Activated CD4-positive, alpha-beta memory T cell treated with anti-CD3 and anti-CD28 coated beads for 36 hours (primary cell): ENCODE measurements around the gene S100A6. TPM values are rescaled to one million over a fixed set of nuclear protein-coding genes. Genes with fewer than 3 reads are reported as not detected.

Experiments used
- CTCF ChIA-PET: fragments of 350-600 bp; sonication (Branson Sonifier 250); formaldehyde crosslinking; loops from one replicate; lab custom pipeline; 2021; ENCODE audit warnings: antibody characterized with exemption, inconsistent platforms; lab: Charles Lee
- POLR2A ChIA-PET: fragments of 350-600 bp; sonication (Branson Sonifier 250); formaldehyde crosslinking; loops from one replicate; lab custom pipeline; 2021; ENCODE audit warnings: antibody characterized with exemption; lab: Charles Lee
- DNase-seq: peaks from one replicate; pipeline ENCODE4 v3.0.0-alpha.2; 2020
- H3K27ac Mint-ChIP-seq: one replicate; pipeline ENCODE4 v1.8.0; 2021; ENCODE audit warnings: mixed read lengths
- H3K27me3 Mint-ChIP-seq: one replicate; pipeline ENCODE4 v1.8.0; 2021; ENCODE audit warnings: mixed read lengths
- H3K36me3 Mint-ChIP-seq: one replicate; pipeline ENCODE4 v1.8.0; 2021; ENCODE audit warnings: mixed read lengths
- H3K4me1 Mint-ChIP-seq: one replicate; pipeline ENCODE4 v1.8.0; 2021; ENCODE audit warnings: low read depth, mixed read lengths
- H3K4me3 Mint-ChIP-seq: one replicate; pipeline ENCODE4 v1.8.0; 2021; ENCODE audit warnings: mild to moderate bottlenecking, mixed read lengths
- H3K9me3 Mint-ChIP-seq: one replicate; pipeline ENCODE4 v1.8.0; 2021; ENCODE audit warnings: mixed read lengths
- intact Hi-C: fragments of 100-400 bp; cut with micrococcal nuclease; formaldehyde crosslinking; loops from one replicate; pipeline ENCODE4 v1.15.1; 2023
- total RNA-seq, 2 experiments: library from RNA; stranded (reverse); gene quantifications; one replicate each; pipeline ENCODE4 v1.2.3, GENCODE V29; 2021

Gene S100A6
- total RNA-seq, 2 experiments from 2014 or later: 503 to 513 TPM

DNA sequence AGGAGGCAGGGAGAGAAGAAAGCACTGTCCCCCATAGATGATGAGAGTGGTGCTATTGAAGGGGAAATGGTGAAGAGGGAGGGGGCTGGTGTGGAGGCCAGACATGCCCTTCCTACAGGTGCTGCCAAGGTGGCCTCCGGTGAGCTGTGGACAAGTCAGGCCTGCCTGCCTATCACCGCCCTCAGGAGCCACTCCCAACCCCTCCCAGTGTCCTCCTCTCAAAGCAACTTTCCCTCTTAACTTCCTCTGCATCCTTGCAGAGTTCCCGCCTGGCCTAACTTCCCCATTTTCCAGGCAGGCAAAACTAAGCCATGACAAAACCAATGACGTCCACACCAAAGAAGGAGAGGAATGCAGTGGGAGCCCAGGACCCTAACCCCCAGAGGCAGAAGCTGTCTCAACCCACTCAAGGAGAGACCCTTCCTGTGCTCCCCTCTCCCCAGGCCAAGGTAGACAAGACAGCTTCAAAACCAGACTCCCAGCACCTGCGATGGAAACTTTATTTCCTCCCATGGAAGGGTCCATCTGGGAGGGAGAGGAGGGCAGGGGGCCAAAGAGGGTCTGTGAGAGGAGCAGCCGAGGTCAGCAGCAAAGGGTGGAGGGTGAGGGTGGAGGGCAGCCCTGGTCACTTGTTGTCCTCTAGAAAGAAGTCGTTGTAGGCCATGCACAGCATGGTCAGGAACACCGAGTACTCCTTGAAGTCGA, 1.0 kb upstream of the S100A6 start:
- peak overlapping the region; percentile 96 for H3K27ac Mint-ChIP-seq
- H3K9me3 Mint-ChIP-seq: no peaks in the 10 kb centered on the region
- peak overlapping the region; percentile 95 for H3K4me3 Mint-ChIP-seq
- H3K27me3 Mint-ChIP-seq: no peaks in the 10 kb centered on the region
- peaks cover 74% of the 10 kb centered on the region for H3K4me1 Mint-ChIP-seq
- H3K36me3 Mint-ChIP-seq: peaks cover 24% of the 10 kb centered on the region
- POLR2A ChIA-PET: interaction anchor here (0.6 to 6.4 kb wide), 4 partner anchors 8 to 34 kb away, joined by 3 to 99 read pairs (median 57); partner anchors contain the start of genes S100A2 and S100A4
- intact Hi-C loops: loop anchor here (1.0 to 10.0 kb wide), 2 partner anchors 8 to 98 kb away; partner anchors contain the start of genes CHTOP and S100A4
- CTCF ChIA-PET: interaction anchor here (1.7 to 6.3 kb wide), 4 partner anchors 26 to 34 kb away, joined by 5 to 269 read pairs (median 38); no protein-coding TSS in a partner anchor
- DNase-seq: no peak

GRCh38 chr1:153536012-153536670, 350 bp upstream of the S100A6 start:
- Mint-ChIP-seq H3K36me3 (peaks cover 24% of the 10 kb centered on the region), H3K27me3 (no peaks in the 10 kb centered on the region), H3K4me3 (peak overlapping the region; percentile 95), H3K27ac (peak overlapping the region; percentile 96), H3K9me3 (no peaks in the 10 kb centered on the region), H3K4me1 (peaks cover 74% of the 10 kb centered on the region)
- ChIA-PET CTCF (interaction anchor here (1.3 to 6.3 kb wide), 6 partner anchors 8 to 102 kb away, joined by 3 to 269 read pairs (median 18); no protein-coding TSS in a partner anchor), POLR2A (interaction anchor here (0.6 to 6.4 kb wide), 11 partner anchors 8 to 443 kb away, joined by 3 to 99 read pairs (median 3); partner anchors contain the start of genes CHTOP, S100A2 and S100A4)
- intact Hi-C loops: loop anchor here (1.0 to 10.0 kb wide), 2 partner anchors 9 to 99 kb away; partner anchors contain the start of genes CHTOP and S100A4
- peak; percentile 90 for DNase-seq

- CTCF ChIA-PET: interaction anchor here (0.7 to 6.3 kb wide), 13 partner anchors 9 to 452 kb away, joined by 3 to 269 read pairs (median 4); partner anchors contain the start of genes S100A14 and S100A2
- peak overlapping the region; percentile 91 for H3K4me3 Mint-ChIP-seq
- peaks cover 24% of the 10 kb centered on the region for H3K36me3 Mint-ChIP-seq
- peak overlapping the region; percentile 96 for H3K27ac Mint-ChIP-seq
- no peaks in the 10 kb centered on the region for H3K27me3 Mint-ChIP-seq
- H3K9me3 Mint-ChIP-seq: no peaks in the 10 kb centered on the region
- no peak for DNase-seq
- POLR2A ChIA-PET: interaction anchor here (1.3 to 6.4 kb wide), 7 partner anchors 10 to 127 kb away, joined by 3 to 99 read pairs (median 17); partner anchors contain the start of genes CHTOP, S100A2 and S100A4
- intact Hi-C loops: loop anchor here (10.0 kb wide), 1 partner anchor 100 kb away; the partner anchor contains the start of gene CHTOP
- peaks cover 69% of the 10 kb centered on the region for H3K4me1 Mint-ChIP-seq
Measured at GRCh38 chr1:153534925-153535241, 908 bp downstream of the S100A6 start.

GRCh38 chr1:153534226-153534924, 1.4 kb downstream of the S100A6 start:
- Mint-ChIP-seq H3K9me3 (no peaks in the 10 kb centered on the region), H3K4me1 (peaks cover 64% of the 10 kb centered on the region), H3K36me3 (peaks cover 24% of the 10 kb centered on the region), H3K4me3 (peak overlapping the region; percentile 91), H3K27ac (peak overlapping the region; percentile 96), H3K27me3 (no peaks in the 10 kb centered on the region)
- intact Hi-C loops: loop anchor here (10.0 kb wide), 1 partner anchor 100 kb away; the partner anchor contains the start of gene CHTOP
- ChIA-PET POLR2A (interaction anchor here (0.6 to 6.4 kb wide), 7 partner anchors 10 to 745 kb away, joined by 3 to 99 read pairs (median 17); partner anchors contain the start of genes CHTOP, S100A2 and S100A4), CTCF (interaction anchor here (0.7 to 6.3 kb wide), 17 partner anchors 9 to 453 kb away, joined by 3 to 269 read pairs (median 4); partner anchors contain the start of genes S100A14, S100A2 and S100A4)
- no peak for DNase-seq

GRCh38 chr1:153533689-153534201, 2.0 kb downstream of the S100A6 start:
- Mint-ChIP-seq H3K4me1 (peaks cover 63% of the 10 kb centered on the region), H3K9me3 (no peaks in the 10 kb centered on the region), H3K36me3 (peaks cover 24% of the 10 kb centered on the region), H3K27ac (peak overlapping the region; percentile 96), H3K27me3 (no peaks in the 10 kb centered on the region), H3K4me3 (peak overlapping the region; percentile 91)
- ChIA-PET CTCF (interaction anchor here (0.7 to 6.3 kb wide), 18 partner anchors 8 to 138 kb away, joined by 3 to 269 read pairs (median 12); partner anchors contain the start of genes CHTOP, ILF2, S100A14 and S100A16), POLR2A (interaction anchor here (2.7 to 6.4 kb wide), 4 partner anchors 11 to 101 kb away, joined by 21 to 99 read pairs (median 60); partner anchors contain the start of genes CHTOP, S100A2 and S100A4)
- intact Hi-C loops: loop anchor here (1.0 to 10.0 kb wide), 5 partner anchors 13 to 138 kb away; partner anchors contain the start of gene CHTOP
- DNase-seq: peak; percentile 42

GRCh38 chr1:153532769-153533599, 2.8 kb downstream of the S100A6 start:
- Mint-ChIP-seq H3K9me3 (no peaks in the 10 kb centered on the region), H3K36me3 (peaks cover 24% of the 10 kb centered on the region), H3K4me1 (peaks cover 58% of the 10 kb centered on the region), H3K27ac (peak overlapping the region; percentile 96), H3K4me3 (peak overlapping the region; percentile 91), H3K27me3 (no peaks in the 10 kb centered on the region)
- ChIA-PET CTCF (interaction anchor here (0.6 to 6.3 kb wide), 34 partner anchors 7 to 604 kb away, joined by 3 to 269 read pairs (median 6); partner anchors contain the start of genes CHTOP, ILF2, RAB13 and S100A14), POLR2A (interaction anchor here (1.2 to 6.4 kb wide), 5 partner anchors 12 to 101 kb away, joined by 3 to 99 read pairs (median 24); partner anchors contain the start of genes CHTOP, S100A2 and S100A4)
- intact Hi-C loops: loop anchor here (1.0 to 10.0 kb wide), 6 partner anchors 14 to 138 kb away; partner anchors contain the start of gene CHTOP
- peak; percentile 90 for DNase-seq

- Mint-ChIP-seq H3K4me1 (peaks cover 54% of the 10 kb centered on the region), H3K4me3 (peak overlapping the region; percentile 91), H3K36me3 (peaks cover 24% of the 10 kb centered on the region), H3K27me3 (no peaks in the 10 kb centered on the region), H3K27ac (peak overlapping the region; percentile 96), H3K9me3 (no peaks in the 10 kb centered on the region)
- POLR2A ChIA-PET: interaction anchor here (0.6 to 6.4 kb wide), 8 partner anchors 12 to 459 kb away, joined by 3 to 99 read pairs (median 12); partner anchors contain the start of genes CHTOP, RPS27, S100A2 and S100A4
- DNase-seq: peak; percentile 75
- intact Hi-C loops: loop anchor here (1.0 to 10.0 kb wide), 4 partner anchors 15 to 103 kb away; partner anchors contain the start of gene CHTOP
- CTCF ChIA-PET: interaction anchor here (0.7 to 6.3 kb wide), 32 partner anchors 8 to 459 kb away, joined by 3 to 269 read pairs (median 5); partner anchors contain the start of genes CHTOP, ILF2, RAB13 and RPS27
Measured at GRCh38 chr1:153532181-153532580, 3.6 kb downstream of the S100A6 start.

GRCh38 chr1:153531638-153532037, 4.2 kb downstream of the S100A6 start:
- Mint-ChIP-seq H3K36me3 (peaks cover 24% of the 10 kb centered on the region), H3K27me3 (no peaks in the 10 kb centered on the region), H3K4me1 (peaks cover 49% of the 10 kb centered on the region), H3K4me3 (no peak overlapping the region), H3K9me3 (no peaks in the 10 kb centered on the region), H3K27ac (peak overlapping the region; percentile 96)
- intact Hi-C loops: loop anchor here (1.0 to 10.0 kb wide), 4 partner anchors 15 to 103 kb away; partner anchors contain the start of gene CHTOP
- DNase-seq: no peak
- ChIA-PET CTCF (interaction anchor here (0.6 to 6.3 kb wide), 30 partner anchors 8 to 459 kb away, joined by 3 to 269 read pairs (median 6); partner anchors contain the start of genes CHTOP, ILF2, RAB13 and RPS27), POLR2A (interaction anchor here (0.6 to 6.4 kb wide), 7 partner anchors 13 to 459 kb away, joined by 3 to 99 read pairs (median 21); partner anchors contain the start of genes CHTOP, RPS27, S100A2 and S100A4)

- Mint-ChIP-seq H3K27ac (no peak overlapping the region), H3K36me3 (peaks cover 3% of the 10 kb centered on the region), H3K4me3 (no peak overlapping the region), H3K27me3 (no peaks in the 10 kb centered on the region), H3K4me1 (peaks cover 26% of the 10 kb centered on the region), H3K9me3 (no peaks in the 10 kb centered on the region)
- POLR2A ChIA-PET: no interaction called here
- no peak for DNase-seq
- CTCF ChIA-PET: no interaction called here
- intact Hi-C loops: no loop called here
Measured at GRCh38 chr1:153527683-153528040, 8.1 kb downstream of the S100A6 start.
